Astrocyte (in vitro differentiated cells and primary cell): ENCODE results near the gene PLXNB2. TPM values are rescaled to one million over a fixed set of nuclear protein-coding genes. Genes with fewer than 3 reads are reported as not detected.
A peak's percentile ranks its signal among the peaks of the same experiment; 100 is the strongest.

Experiments
- DNase-seq: peaks from one replicate; pipeline ENCODE4 v3.0.0-alpha.2; 2010; ENCODE audit warnings: low read depth
- FAIRE-seq: peaks from 2 replicates; lab custom pipeline; 2011; peaks lifted over from hg19 to GRCh38; lab: Jason Lieb, UNC
- H2AFZ ChIP-seq: 2 replicates; pipeline ENCODE4 v1.6.0; 2012; ENCODE audit warnings: low read depth, low read length, inconsistent platforms
- H3K27ac ChIP-seq: 2 replicates; pipeline ENCODE4 v1.5.1; 2011; ENCODE audit warnings: low read depth, low read length, inconsistent platforms
- H3K27me3 ChIP-seq: 2 replicates; pipeline ENCODE4 v1.6.0; 2011; ENCODE audit warnings: low read length, inconsistent platforms; ENCODE audit not compliant: insufficient read depth
- H3K36me3 ChIP-seq: 2 replicates; pipeline ENCODE4 v1.5.1; 2011; ENCODE audit warnings: low read length, inconsistent platforms; ENCODE audit not compliant: insufficient read depth
- H3K4me1 ChIP-seq: 2 replicates; pipeline ENCODE4 v1.5.1; 2011; ENCODE audit warnings: low read length, inconsistent platforms; ENCODE audit not compliant: insufficient read depth
- H3K4me2 ChIP-seq: 2 replicates; pipeline ENCODE4 v1.6.0; 2012; ENCODE audit warnings: low read length, inconsistent platforms
- H3K4me3 ChIP-seq: 2 replicates; pipeline ENCODE4 v1.5.1; 2011; ENCODE audit warnings: low read depth, mild to moderate bottlenecking, low read length, inconsistent platforms; ENCODE audit not compliant: insufficient read depth
- H3K79me2 ChIP-seq: 2 replicates; pipeline ENCODE4 v1.6.0; 2012; ENCODE audit warnings: mild to moderate bottlenecking, low read length, inconsistent platforms; ENCODE audit not compliant: insufficient read depth
- H3K9ac ChIP-seq: 2 replicates; pipeline ENCODE4 v1.6.0; 2012; ENCODE audit warnings: mild to moderate bottlenecking, low read length, inconsistent platforms
- H3K9me3 ChIP-seq: 2 replicates; pipeline ENCODE4 v1.5.1; 2012; ENCODE audit warnings: low read depth, mild to moderate bottlenecking, low read length, inconsistent platforms; ENCODE audit not compliant: insufficient read depth
- H4K20me1 ChIP-seq: 2 replicates; pipeline ENCODE4 v1.6.0; 2012; ENCODE audit warnings: low read length, inconsistent platforms; ENCODE audit not compliant: insufficient read depth
- H3K27ac Mint-ChIP-seq: one replicate; pipeline ENCODE4 v1.8.0; 2021; ENCODE audit warnings: mild to moderate bottlenecking, mixed read lengths; ENCODE audit not compliant: unreplicated experiment
- H3K27me3 Mint-ChIP-seq: one replicate; pipeline ENCODE4 v1.8.0; 2021; ENCODE audit warnings: low read depth, mixed read lengths; ENCODE audit not compliant: unreplicated experiment
- H3K36me3 Mint-ChIP-seq: one replicate; pipeline ENCODE4 v1.8.0; 2021; ENCODE audit warnings: low read depth, mixed read lengths; ENCODE audit not compliant: unreplicated experiment
- H3K4me1 Mint-ChIP-seq: one replicate; pipeline ENCODE4 v1.8.0; 2021; ENCODE audit warnings: low read depth, mixed read lengths; ENCODE audit not compliant: unreplicated experiment
- H3K4me3 Mint-ChIP-seq: one replicate; pipeline ENCODE4 v1.8.0; 2021; ENCODE audit warnings: mild to moderate bottlenecking, moderate library complexity, mixed read lengths; ENCODE audit not compliant: unreplicated experiment
- H3K9me3 Mint-ChIP-seq: one replicate; pipeline ENCODE4 v1.8.0; 2021; ENCODE audit warnings: mild to moderate bottlenecking, mixed read lengths; ENCODE audit not compliant: unreplicated experiment
- EZH2 ChIP-seq: IDR thresholded peaks from 2 replicates; pipeline ENCODE4 v1.6.1; 2012; ENCODE audit warnings: mild to moderate bottlenecking, low read length, inconsistent platforms; ENCODE audit not compliant: insufficient read depth
- total RNA-seq: library from RNA; stranded (reverse); gene quantifications from 2 replicates; pipeline ENCODE4 v1.2.1, GENCODE V29; 2021
- TF ChIP-seq, protein P1 (sequence below): IDR thresholded peaks from 2 replicates; pipeline ENCODE4 v1.5.1; 2011; ENCODE audit warnings: low read depth, mild to moderate bottlenecking, inconsistent platforms, low read length, moderate library complexity; ENCODE audit not compliant: insufficient read depth

PLXNB2 gene
- total RNA-seq, 1 donor from 2014 or later, result 327 TPM

DNA sequence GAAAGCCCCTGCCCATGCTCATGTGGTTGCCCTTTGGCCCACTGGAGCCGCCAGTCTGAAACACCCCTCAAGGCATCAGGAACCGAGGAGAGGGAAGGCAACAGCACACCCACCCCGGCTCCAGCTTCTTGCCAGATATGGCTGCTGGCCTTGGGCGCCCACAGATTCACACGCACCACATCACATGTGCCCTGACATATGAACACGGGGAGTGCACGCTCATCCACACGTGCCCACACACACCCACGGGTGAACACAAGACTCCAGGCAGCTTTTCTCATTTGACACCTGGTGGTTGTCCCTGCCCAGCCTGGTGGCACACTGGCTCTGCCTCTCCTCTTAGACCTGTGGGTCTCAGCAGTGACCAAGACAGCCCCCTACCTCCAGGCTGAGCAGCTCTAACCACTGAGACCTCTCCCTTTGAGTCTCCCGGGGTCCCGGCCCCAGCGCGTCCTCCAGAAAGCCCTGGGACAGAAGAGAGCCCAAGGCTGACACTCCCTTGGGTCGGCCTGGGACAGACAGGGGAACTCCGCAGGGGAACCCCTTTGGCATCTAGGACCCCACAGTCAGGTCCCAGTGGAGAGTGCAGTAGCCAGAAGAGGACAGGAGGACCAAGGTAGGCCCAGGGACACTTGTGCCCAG lies 43.2 kb downstream of the PLXNB2 start:
- Histone ChIP-seq H3K9ac (no peak overlapping the region), H4K20me1 (peaks cover 13% of the 10 kb centered on the region), H3K79me2 (peaks cover 13% of the 10 kb centered on the region), H3K4me3 (no peak overlapping the region), H3K36me3 (no peaks in the 10 kb centered on the region), H3K9me3 (no peaks in the 10 kb centered on the region), H3K4me1 (peaks cover 22% of the 10 kb centered on the region), H3K27me3 (no peaks in the 10 kb centered on the region), H2AFZ (no peak overlapping the region), H3K4me2 (no peak overlapping the region), H3K27ac (no peak overlapping the region)
- FAIRE-seq, result no peak
- peaks cover 3% of the 10 kb centered on the region for H3K27me3 Mint-ChIP-seq
- no peaks in the 10 kb centered on the region for H3K9me3 Mint-ChIP-seq
- TF ChIP-seq, protein P1, sequence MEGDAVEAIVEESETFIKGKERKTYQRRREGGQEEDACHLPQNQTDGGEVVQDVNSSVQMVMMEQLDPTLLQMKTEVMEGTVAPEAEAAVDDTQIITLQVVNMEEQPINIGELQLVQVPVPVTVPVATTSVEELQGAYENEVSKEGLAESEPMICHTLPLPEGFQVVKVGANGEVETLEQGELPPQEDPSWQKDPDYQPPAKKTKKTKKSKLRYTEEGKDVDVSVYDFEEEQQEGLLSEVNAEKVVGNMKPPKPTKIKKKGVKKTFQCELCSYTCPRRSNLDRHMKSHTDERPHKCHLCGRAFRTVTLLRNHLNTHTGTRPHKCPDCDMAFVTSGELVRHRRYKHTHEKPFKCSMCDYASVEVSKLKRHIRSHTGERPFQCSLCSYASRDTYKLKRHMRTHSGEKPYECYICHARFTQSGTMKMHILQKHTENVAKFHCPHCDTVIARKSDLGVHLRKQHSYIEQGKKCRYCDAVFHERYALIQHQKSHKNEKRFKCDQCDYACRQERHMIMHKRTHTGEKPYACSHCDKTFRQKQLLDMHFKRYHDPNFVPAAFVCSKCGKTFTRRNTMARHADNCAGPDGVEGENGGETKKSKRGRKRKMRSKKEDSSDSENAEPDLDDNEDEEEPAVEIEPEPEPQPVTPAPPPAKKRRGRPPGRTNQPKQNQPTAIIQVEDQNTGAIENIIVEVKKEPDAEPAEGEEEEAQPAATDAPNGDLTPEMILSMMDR, result no peak
- no peak for TF ChIP-seq EZH2
- no peak overlapping the region for H3K27ac Mint-ChIP-seq
- DNase-seq, result no peak
- H3K36me3 Mint-ChIP-seq, result peaks cover 8% of the 10 kb centered on the region
- no peaks in the 10 kb centered on the region for H3K4me1 Mint-ChIP-seq
- no peak overlapping the region for H3K4me3 Mint-ChIP-seq

DNA sequence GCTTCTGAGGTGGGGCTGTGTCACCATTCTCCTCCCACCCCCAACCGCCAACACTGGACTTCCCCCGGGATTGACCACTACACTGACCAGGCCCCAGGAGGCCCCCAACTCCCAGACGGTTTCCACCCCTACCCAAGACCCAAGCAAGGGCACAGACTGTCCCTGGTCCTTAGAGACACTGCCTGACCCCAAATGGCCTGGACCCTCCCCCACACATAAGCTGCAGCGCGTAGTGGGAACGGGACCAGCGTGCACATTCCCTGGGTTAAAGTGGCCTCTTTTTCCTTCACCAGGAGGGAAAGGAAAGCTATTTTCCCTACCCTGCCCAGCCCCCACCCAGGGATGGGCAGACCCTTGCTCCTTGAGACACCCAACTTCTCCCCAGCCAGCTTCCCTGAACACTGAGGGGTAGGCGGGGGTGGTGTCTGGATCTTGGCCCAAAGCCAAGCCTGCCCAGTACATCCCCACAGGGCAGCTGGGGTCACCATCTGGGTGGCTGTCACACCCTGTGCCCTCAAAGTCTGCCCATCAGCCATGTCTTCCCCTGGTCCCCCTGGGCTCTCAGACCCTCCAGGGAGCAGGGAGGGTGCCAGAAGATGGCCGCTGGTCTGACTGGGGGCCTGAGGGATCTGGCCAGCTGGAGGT lies 44.4 kb downstream of the PLXNB2 start:
- Mint-ChIP-seq H3K4me1 (peaks cover 7% of the 10 kb centered on the region), H3K4me3 (no peak overlapping the region)

More for the DNA sequence above, 44.4 kb downstream of the PLXNB2 start:
- peaks cover 8% of the 10 kb centered on the region for H4K20me1 ChIP-seq
- H3K36me3 ChIP-seq, result no peaks in the 10 kb centered on the region
- Mint-ChIP-seq H3K27me3 (peaks cover 3% of the 10 kb centered on the region), H3K27ac (no peak overlapping the region), H3K36me3 (peaks cover 8% of the 10 kb centered on the region), H3K9me3 (no peaks in the 10 kb centered on the region)
- H3K27ac ChIP-seq, result no peak overlapping the region
- H3K79me2 ChIP-seq, result peaks cover 24% of the 10 kb centered on the region
- no peak for FAIRE-seq
- no peak overlapping the region for H3K4me3 ChIP-seq
- DNase-seq, result no peak
- peaks cover 18% of the 10 kb centered on the region for H3K4me1 ChIP-seq
- no peak overlapping the region for H3K9ac ChIP-seq
- no peaks in the 10 kb centered on the region for H3K27me3 ChIP-seq
- H2AFZ ChIP-seq, result no peak overlapping the region
- TF ChIP-seq, protein P1, result no peak
- TF ChIP-seq EZH2, result no peak
- H3K4me2 ChIP-seq, result peak overlapping the region; percentile 1
- H3K9me3 ChIP-seq, result no peaks in the 10 kb centered on the region
